ENCODE data around the gene MEA1.
"Not testable (repeated sequence)": the region's sequence is repeated elsewhere in the genome, so short reads cannot be mapped to it uniquely, and the experiment has no call there.

MEA1 gene

GRCh38 chr6:43043310-43043709, 29.6 kb upstream of the MEA1 start:
- H3K36me3 Mint-ChIP-seq (ENCODE audit: low read depth), result peaks cover 63% of the 10 kb centered on the region
- no peak for DNase-seq
- H3K4me3 Mint-ChIP-seq, result no peak overlapping the region
- no peaks in the 10 kb centered on the region for H3K9me3 Mint-ChIP-seq
- H3K4me1 Mint-ChIP-seq, result no peaks in the 10 kb centered on the region
- H3K27ac Mint-ChIP-seq, result no peak overlapping the region
- no peaks in the 10 kb centered on the region for H3K27me3 Mint-ChIP-seq (ENCODE audit: low read depth, poor library complexity)
- TF ChIP-seq CTCF (IDR thresholded peaks at IDR 0.05), result no peak

- not testable (repeated sequence) for H3K27ac Mint-ChIP-seq; H3K9me3 Mint-ChIP-seq; H3K4me3 Mint-ChIP-seq; H3K27me3 Mint-ChIP-seq (ENCODE audit: low read depth, poor library complexity); H3K4me1 Mint-ChIP-seq; DNase-seq
- H3K36me3 Mint-ChIP-seq (ENCODE audit: low read depth), result peaks cover 67% of the 10 kb centered on the region
Measured at GRCh38 chr6:43041475-43041874, 27.7 kb upstream of the MEA1 start.

GRCh38 chr6:43040542-43041257, 27.0 kb upstream of the MEA1 start:
- no peaks in the 10 kb centered on the region for H3K9me3 Mint-ChIP-seq
- no peaks in the 10 kb centered on the region for H3K4me1 Mint-ChIP-seq

GRCh38 chr6:43038727-43039126, 25.0 kb upstream of the MEA1 start:
- H3K27ac Mint-ChIP-seq, result no peak overlapping the region

More at GRCh38 chr6:43040542-43041257, 27.0 kb upstream of the MEA1 start:
- H3K27me3 Mint-ChIP-seq (ENCODE audit: low read depth, poor library complexity), result no peaks in the 10 kb centered on the region
- H3K4me3 Mint-ChIP-seq, result no peak overlapping the region
- no peak for TF ChIP-seq CTCF (IDR thresholded peaks at IDR 0.05)
- peak overlapping the region; percentile 38 for H3K27ac Mint-ChIP-seq
- H3K36me3 Mint-ChIP-seq (ENCODE audit: low read depth), result peaks cover 67% of the 10 kb centered on the region
- DNase-seq, result no peak

GRCh38 chr6:43037706-43038105, 24.0 kb upstream of the MEA1 start:
- Mint-ChIP-seq H3K36me3 (ENCODE audit: low read depth) (peaks cover 75% of the 10 kb centered on the region), H3K4me1 (no peaks in the 10 kb centered on the region), H3K4me3 (no peak overlapping the region), H3K27ac (peak overlapping the region; percentile 82), H3K27me3 (ENCODE audit: low read depth, poor library complexity) (no peaks in the 10 kb centered on the region), H3K9me3 (no peaks in the 10 kb centered on the region)
- DNase-seq, result no peak
- TF ChIP-seq CTCF (IDR thresholded peaks at IDR 0.05), result no peak

More at GRCh38 chr6:43038727-43039126, 25.0 kb upstream of the MEA1 start:
- no peaks in the 10 kb centered on the region for H3K4me1 Mint-ChIP-seq
- H3K36me3 Mint-ChIP-seq (ENCODE audit: low read depth), result peaks cover 76% of the 10 kb centered on the region
- no peak for TF ChIP-seq CTCF (IDR thresholded peaks at IDR 0.05)
- H3K9me3 Mint-ChIP-seq, result no peaks in the 10 kb centered on the region
- no peak overlapping the region for H3K4me3 Mint-ChIP-seq
- no peaks in the 10 kb centered on the region for H3K27me3 Mint-ChIP-seq (ENCODE audit: low read depth, poor library complexity)
- no peak for DNase-seq

- no peak for TF ChIP-seq CTCF (IDR thresholded peaks at IDR 0.05)
- no peak for DNase-seq
- H3K36me3 Mint-ChIP-seq (ENCODE audit: low read depth), result peaks cover 75% of the 10 kb centered on the region
- no peak overlapping the region for H3K4me3 Mint-ChIP-seq
- H3K9me3 Mint-ChIP-seq, result no peaks in the 10 kb centered on the region
- H3K27ac Mint-ChIP-seq, result peak overlapping the region; percentile 82
- no peaks in the 10 kb centered on the region for H3K4me1 Mint-ChIP-seq
- H3K27me3 Mint-ChIP-seq (ENCODE audit: low read depth, poor library complexity), result no peaks in the 10 kb centered on the region
Measured at GRCh38 chr6:43037197-43037596, 23.5 kb upstream of the MEA1 start.
